Astrocyte of the spinal cord (primary cell): ENCODE data around the gene WWOX.

Source experiments
- DNase-seq: peaks from one replicate; pipeline ENCODE4 v3.0.0; 2011; ENCODE audit warnings: low read depth, low spot score
- H3K4me3 ChIP-seq: 2 replicates; pipeline ENCODE4 v1.5.1; 2011; ENCODE audit warnings: low read depth, mild to moderate bottlenecking, low read length, moderate library complexity
- in situ Hi-C: cut with HindIII; loops from 2 replicates; pipeline ENCODE4 v1.10.0; 2017; ENCODE audit warnings: low sequenced_read_pairs
- TF ChIP-seq, protein P1 (sequence below): IDR thresholded peaks from 2 replicates; pipeline ENCODE4 v1.5.1; 2012; ENCODE audit warnings: low read depth, mild to moderate bottlenecking, low read length, inconsistent platforms

WWOX gene

GRCh38 chr16:79076047-79076767 lies 976.8 kb downstream of the WWOX start:
- TF ChIP-seq, protein P1, sequence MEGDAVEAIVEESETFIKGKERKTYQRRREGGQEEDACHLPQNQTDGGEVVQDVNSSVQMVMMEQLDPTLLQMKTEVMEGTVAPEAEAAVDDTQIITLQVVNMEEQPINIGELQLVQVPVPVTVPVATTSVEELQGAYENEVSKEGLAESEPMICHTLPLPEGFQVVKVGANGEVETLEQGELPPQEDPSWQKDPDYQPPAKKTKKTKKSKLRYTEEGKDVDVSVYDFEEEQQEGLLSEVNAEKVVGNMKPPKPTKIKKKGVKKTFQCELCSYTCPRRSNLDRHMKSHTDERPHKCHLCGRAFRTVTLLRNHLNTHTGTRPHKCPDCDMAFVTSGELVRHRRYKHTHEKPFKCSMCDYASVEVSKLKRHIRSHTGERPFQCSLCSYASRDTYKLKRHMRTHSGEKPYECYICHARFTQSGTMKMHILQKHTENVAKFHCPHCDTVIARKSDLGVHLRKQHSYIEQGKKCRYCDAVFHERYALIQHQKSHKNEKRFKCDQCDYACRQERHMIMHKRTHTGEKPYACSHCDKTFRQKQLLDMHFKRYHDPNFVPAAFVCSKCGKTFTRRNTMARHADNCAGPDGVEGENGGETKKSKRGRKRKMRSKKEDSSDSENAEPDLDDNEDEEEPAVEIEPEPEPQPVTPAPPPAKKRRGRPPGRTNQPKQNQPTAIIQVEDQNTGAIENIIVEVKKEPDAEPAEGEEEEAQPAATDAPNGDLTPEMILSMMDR: no peak
- DNase-seq: no peak
- H3K4me3 ChIP-seq: no peak overlapping the region
- in situ Hi-C loops: no loop called here

DNA sequence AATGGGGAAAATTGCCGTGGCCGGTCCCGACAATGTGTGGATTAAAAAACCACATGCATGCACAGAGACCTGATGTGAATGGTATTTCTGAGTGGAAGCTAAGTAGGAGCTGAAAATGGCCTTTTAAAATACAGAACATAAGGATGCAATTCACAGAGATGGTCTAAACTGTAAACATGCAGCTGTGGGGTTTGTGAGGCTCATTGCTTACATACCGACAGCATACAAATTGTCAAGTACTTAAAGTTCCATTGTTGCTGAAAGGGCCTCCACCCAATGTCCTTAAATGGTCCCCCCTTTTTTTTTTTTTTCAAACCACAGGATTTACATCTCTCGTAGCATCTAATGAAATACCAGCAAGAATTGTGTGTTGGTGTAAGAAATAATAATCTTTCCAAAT lies 977.9 kb downstream of the WWOX start:
- no peak for DNase-seq
- no peak overlapping the region for H3K4me3 ChIP-seq
- TF ChIP-seq, protein P1: no peak
- in situ Hi-C loops: no loop called here

GRCh38 chr16:79079656-79080420 lies 980.4 kb downstream of the WWOX start:
- H3K4me3 ChIP-seq: no peak overlapping the region
- TF ChIP-seq, protein P1: no peak
- in situ Hi-C loops: no loop called here
- no peak for DNase-seq

- in situ Hi-C loops: no loop called here
- no peak overlapping the region for H3K4me3 ChIP-seq
- no peak for DNase-seq
- TF ChIP-seq, protein P1: no peak
Observed at GRCh38 chr16:79081297-79082066, 982.0 kb downstream of the WWOX start.

GRCh38 chr16:79082970-79083369 lies 983.5 kb downstream of the WWOX start:
- TF ChIP-seq, protein P1: no peak
- in situ Hi-C loops: no loop called here

GRCh38 chr16:79083508-79084299 lies 984.2 kb downstream of the WWOX start:
- no peak for DNase-seq
- TF ChIP-seq, protein P1: no peak
- in situ Hi-C loops: no loop called here
- H3K4me3 ChIP-seq: no peak overlapping the region

More at GRCh38 chr16:79082970-79083369, 983.5 kb downstream of the WWOX start:
- DNase-seq: no peak
- H3K4me3 ChIP-seq: no peak overlapping the region
